Right lobe of liver (tissue), 6 donors: ENCODE measurements around the gene PRB3. TPM values are rescaled to one million over a fixed set of nuclear protein-coding genes. Genes with fewer than 3 reads are reported as not detected.

Experiments
- ATAC-seq, 4 donors: fragments of 200-7000 bp; cut with Tn5 transposase; one replicate each; pipeline ENCODE4 v1.9.1; 2020; ENCODE audit warnings: mild to moderate bottlenecking in 4 of 4, moderate library complexity in 4 of 4
- DNase-seq, 3 donors: peaks; one replicate each; pipeline ENCODE4 v3.0.0-alpha.2; 2020
- H3K27ac ChIP-seq, 3 donors: fragments of 200-600 bp; one replicate each; pipeline ENCODE4 v1.8.0; 2022
- H3K27me3 ChIP-seq, 2 donors: fragments of 200-600 bp; one replicate each; pipeline ENCODE4 v1.8.0; 2022
- H3K36me3 ChIP-seq, 4 donors: fragments of 200-600 bp; sonication (generic) in 1 of 4; one replicate each; pipeline versions ENCODE4 v1.5.1 to v1.8.0; 2017 to 2022; ENCODE audit warnings: control low read depth in 1 of 4
- H3K4me1 ChIP-seq, 4 donors: fragments of 200-600 bp; sonication (generic) in 1 of 4; one replicate each; pipeline versions ENCODE4 v1.5.1 to v1.8.0; 2017 to 2022; ENCODE audit warnings: control low read depth in 1 of 4
- H3K4me3 ChIP-seq, 3 donors: fragments of 200-600 bp; one replicate each; pipeline ENCODE4 v1.8.0; 2022
- H3K9me3 ChIP-seq, 4 donors: fragments of 200-600 bp; sonication (generic) in 1 of 4; one replicate each; pipeline versions ENCODE4 v1.5.1 to v1.8.0; 2017 to 2022; ENCODE audit warnings: control low read depth in 1 of 4
- POLR2A ChIP-seq: fragments of 450-650 bp; IDR thresholded peaks from one replicate; pipeline ENCODE4 v1.6.1; 2017; ENCODE audit warnings: antibody characterized with exemption, mild to moderate bottlenecking
- WGBS: methylation state at CpG from one replicate; pipeline ENCODE4 v1.1.6; 2018; ENCODE audit warnings: low coverage, low lambda C conversion rate; ENCODE audit not compliant: insufficient coverage; ENCODE audit errors: missing lambda C conversion rate; 5-methylcytosine and 5-hydroxymethylcytosine counted together
- intact Hi-C, 2 donors: fragments of 100-400 bp; cut with DNase I; formaldehyde crosslinking; loops; one replicate each; pipeline versions ENCODE4 v1.11.2 to v1.14.1; 2022
- total RNA-seq, 6 experiments: library from RNA; depleted of rRNA in 2 of 6; stranded (reverse); fragments of >200 nt in 2 of 6; fragmentation: NEBNext Ultra II Directional in 3 of 6; extraction: Animal tissue kit (Norgen Biotek cat#: 25700) in 3 of 6; gene quantifications; one replicate each; pipeline versions ENCODE4 v1.1.0 to v1.2.4, GENCODE V29; 2016 to 2023
- TF ChIP-seq, protein P1 (sequence below), 4 donors: fragments of 200-600 bp in 3 of 4; fragments of 450-650 bp in 1 of 4; IDR thresholded peaks; one replicate each; pipeline versions ENCODE4 v1.5.1 to v1.8.0; 2016 to 2022; ENCODE audit warnings: antibody characterized with exemption in 4 of 4, mild to moderate bottlenecking in 2 of 4
- donor health status: DM: no; HTN: yes; CAD: no.
- donor health status: DM: no; HTN: no; CAD: no.
- donor health status: DM: no; HTN: no; CAD: no.
- donor health status: DM: no; HTN: yes; CAD: no.
- donor health status: DM: no; HTN: yes; CAD: no.

The PRB3 gene
- total RNA-seq, 6 experiments from 2014 or later: not detected

DNA sequence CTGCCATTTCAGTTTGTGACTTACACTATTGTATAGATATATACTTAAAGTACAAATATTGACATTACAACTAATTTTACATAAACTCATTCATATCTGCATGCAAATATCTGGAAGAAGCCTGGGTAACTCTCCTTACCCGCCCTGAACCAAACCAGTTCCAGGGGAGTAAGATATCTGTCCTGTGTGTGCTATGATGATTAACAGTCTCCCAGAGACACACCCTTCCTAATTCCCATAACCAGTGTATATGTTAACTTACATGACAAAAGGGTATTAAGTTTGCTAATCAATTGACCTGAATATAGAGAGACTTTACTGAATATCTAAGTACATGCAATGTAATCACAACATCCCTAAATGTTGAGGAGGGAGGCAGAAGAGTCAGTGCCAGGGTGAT, 23.0 kb downstream of the PRB3 start:
- intact Hi-C loops: no loop called here
- Histone ChIP-seq H3K36me3 (no peaks in the 10 kb centered on the region), H3K27ac (no peak overlapping the region), H3K9me3 (no peaks in the 10 kb centered on the region), H3K4me1 (no peaks in the 10 kb centered on the region), H3K27me3 (no peaks in the 10 kb centered on the region), H3K4me3 (no peak overlapping the region)
- no peak for ATAC-seq
- no peak for TF ChIP-seq POLR2A
- TF ChIP-seq, protein P1, sequence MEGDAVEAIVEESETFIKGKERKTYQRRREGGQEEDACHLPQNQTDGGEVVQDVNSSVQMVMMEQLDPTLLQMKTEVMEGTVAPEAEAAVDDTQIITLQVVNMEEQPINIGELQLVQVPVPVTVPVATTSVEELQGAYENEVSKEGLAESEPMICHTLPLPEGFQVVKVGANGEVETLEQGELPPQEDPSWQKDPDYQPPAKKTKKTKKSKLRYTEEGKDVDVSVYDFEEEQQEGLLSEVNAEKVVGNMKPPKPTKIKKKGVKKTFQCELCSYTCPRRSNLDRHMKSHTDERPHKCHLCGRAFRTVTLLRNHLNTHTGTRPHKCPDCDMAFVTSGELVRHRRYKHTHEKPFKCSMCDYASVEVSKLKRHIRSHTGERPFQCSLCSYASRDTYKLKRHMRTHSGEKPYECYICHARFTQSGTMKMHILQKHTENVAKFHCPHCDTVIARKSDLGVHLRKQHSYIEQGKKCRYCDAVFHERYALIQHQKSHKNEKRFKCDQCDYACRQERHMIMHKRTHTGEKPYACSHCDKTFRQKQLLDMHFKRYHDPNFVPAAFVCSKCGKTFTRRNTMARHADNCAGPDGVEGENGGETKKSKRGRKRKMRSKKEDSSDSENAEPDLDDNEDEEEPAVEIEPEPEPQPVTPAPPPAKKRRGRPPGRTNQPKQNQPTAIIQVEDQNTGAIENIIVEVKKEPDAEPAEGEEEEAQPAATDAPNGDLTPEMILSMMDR (IDR thresholded peaks at IDR 0.05): no peak
- DNase-seq: no peak
- 100% methylated on average over 1 of the region's 1 CpG for WGBS

DNA sequence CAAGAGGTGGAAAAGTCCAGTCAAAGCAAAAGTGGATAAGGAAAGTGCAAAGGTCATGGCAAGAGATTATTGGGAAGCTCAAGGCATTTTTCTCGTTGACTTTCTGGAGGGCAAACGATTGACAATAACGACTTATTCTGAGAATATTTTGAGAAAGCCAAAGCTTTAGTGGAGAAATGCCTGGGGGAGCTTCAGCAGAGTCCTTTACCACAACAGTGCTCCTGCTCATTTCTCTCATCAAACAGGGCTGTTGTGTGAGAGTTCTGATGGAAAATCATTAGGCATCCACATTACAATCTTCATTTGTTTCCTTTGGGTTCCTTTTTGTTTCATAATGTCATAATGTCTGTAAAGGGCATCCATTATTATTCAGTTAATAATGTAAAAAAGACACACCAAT, 26.9 kb downstream of the PRB3 start:
- Histone ChIP-seq H3K27me3 (no peaks in the 10 kb centered on the region), H3K4me3 (no peak overlapping the region), H3K9me3 (no peaks in the 10 kb centered on the region), H3K36me3 (no peaks in the 10 kb centered on the region), H3K27ac (no peak overlapping the region), H3K4me1 (no peaks in the 10 kb centered on the region)
- no peak for DNase-seq
- 79% methylated on average over 2 of the region's 3 CpGs for WGBS
- no peak for ATAC-seq
- no peak for TF ChIP-seq POLR2A
- TF ChIP-seq, protein P1 (IDR thresholded peaks at IDR 0.05): no peak
- intact Hi-C loops: no loop called here

GRCh38 chr12:11240348-11240930, 29.1 kb downstream of the PRB3 start:
- ATAC-seq: no peak
- H3K36me3 ChIP-seq: no peaks in the 10 kb centered on the region
- WGBS: 91% methylated on average over 3 of the region's 3 CpGs
- no peaks in the 10 kb centered on the region for H3K9me3 ChIP-seq
- H3K27me3 ChIP-seq: no peaks in the 10 kb centered on the region
- no peak overlapping the region for H3K27ac ChIP-seq
- intact Hi-C loops: no loop called here
- no peaks in the 10 kb centered on the region for H3K4me1 ChIP-seq
- TF ChIP-seq, protein P1 (IDR thresholded peaks at IDR 0.05): no peak
- TF ChIP-seq POLR2A: no peak
- DNase-seq: no peak
- H3K4me3 ChIP-seq: no peak overlapping the region

DNA sequence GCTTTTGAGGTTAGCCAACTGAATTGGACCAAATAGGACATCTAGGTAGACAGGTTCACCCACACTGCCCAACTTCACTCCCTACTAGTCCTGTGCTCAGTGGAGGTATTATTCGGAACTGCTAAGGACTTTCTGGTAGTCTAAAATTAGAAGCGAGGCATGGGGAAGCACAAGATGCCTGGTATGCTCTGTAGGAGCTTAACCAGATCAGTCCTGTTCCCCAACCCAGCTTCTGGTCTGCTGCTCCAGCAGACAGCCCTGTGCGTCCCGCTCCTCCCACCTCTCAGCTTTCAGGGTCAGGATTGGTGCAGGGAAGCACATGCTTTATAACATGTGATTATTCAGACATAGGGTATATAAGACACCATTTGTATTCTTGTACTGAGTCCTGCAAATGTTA, 31.2 kb downstream of the PRB3 start:
- no peaks in the 10 kb centered on the region for H3K4me1 ChIP-seq
- no peaks in the 10 kb centered on the region for H3K9me3 ChIP-seq
- H3K27me3 ChIP-seq: no peaks in the 10 kb centered on the region
- no peaks in the 10 kb centered on the region for H3K36me3 ChIP-seq
- WGBS: 83% methylated on average over 2 of the region's 4 CpGs
- H3K27ac ChIP-seq: no peak overlapping the region
- intact Hi-C loops: no loop called here
- ATAC-seq (no peak), DNase-seq (no peak)
- TF ChIP-seq, protein P1 (IDR thresholded peaks at IDR 0.05): no peak
- no peak for TF ChIP-seq POLR2A
- no peak overlapping the region for H3K4me3 ChIP-seq

DNA sequence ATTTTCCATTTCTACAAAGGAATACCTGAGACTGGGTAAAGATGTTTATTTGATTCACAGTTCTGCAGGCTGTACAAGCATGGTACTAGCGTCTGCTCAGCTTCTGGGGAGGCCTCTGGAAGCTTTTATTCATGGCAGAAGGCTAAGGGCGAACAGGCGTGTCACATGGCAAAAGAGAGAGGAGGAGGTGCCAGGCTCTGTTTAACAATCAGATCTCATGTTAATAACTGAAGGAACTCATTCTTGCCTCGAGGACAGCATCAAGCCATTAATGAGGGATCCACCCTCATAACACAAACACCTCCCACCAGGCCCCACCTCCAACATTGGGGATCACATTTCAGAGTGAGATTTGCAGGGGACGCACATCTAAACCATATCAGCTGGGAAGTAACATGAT, 36.0 kb downstream of the PRB3 start:
- Histone ChIP-seq H3K36me3 (no peaks in the 10 kb centered on the region), H3K4me3 (no peak overlapping the region), H3K9me3 (no peaks in the 10 kb centered on the region), H3K27ac (no peak overlapping the region), H3K4me1 (no peaks in the 10 kb centered on the region), H3K27me3 (no peaks in the 10 kb centered on the region)
- WGBS: 77% methylated on average over 5 of the region's 5 CpGs
- ATAC-seq (no peak), DNase-seq (no peak)
- no peak for TF ChIP-seq POLR2A
- TF ChIP-seq, protein P1 (IDR thresholded peaks at IDR 0.05): no peak
- intact Hi-C loops: no loop called here
